Prostate gland (tissue), 2 donors: Measurements from ENCODE around the gene SERBP1.

Source experiments
- POLR2A ChIP-seq: fragments of 450-650 bp; IDR thresholded peaks from one replicate; pipeline ENCODE4 v1.6.1; 2016; ENCODE audit warnings: antibody characterized with exemption, mild to moderate bottlenecking
- TF ChIP-seq, protein P1 (sequence below), 4 experiments: fragments of 200-600 bp in 2 of 4; fragments of 450-650 bp in 2 of 4; sonication (generic) in 2 of 4; IDR thresholded peaks; 1 replicate in 3 of 4; 2 replicates in 1 of 4; pipeline ENCODE4 v1.5.1; 2016 to 2019; ENCODE audit warnings: antibody characterized with exemption in 4 of 4, mild to moderate bottlenecking in 2 of 4, moderate library complexity in 2 of 4

DNA sequence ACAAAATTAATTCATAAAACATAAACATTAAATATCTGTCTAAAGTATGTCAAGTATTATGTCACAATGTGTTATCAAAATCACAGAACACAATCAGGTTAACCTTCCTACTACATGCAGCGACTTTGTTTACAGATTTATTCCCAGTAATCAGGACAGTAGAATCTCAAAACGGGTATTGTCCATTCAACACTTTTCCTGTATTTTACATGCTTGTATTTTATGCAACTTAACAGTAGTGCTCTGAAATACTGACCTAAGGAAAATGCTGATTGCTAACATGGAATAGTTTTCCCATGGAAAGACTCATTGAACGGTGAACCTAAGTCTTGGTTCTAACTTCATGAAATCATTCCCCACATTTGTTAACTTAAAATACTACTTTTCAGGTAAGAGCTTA lies 2.3 kb downstream of the SERBP1 start:
- TF ChIP-seq, protein P1, sequence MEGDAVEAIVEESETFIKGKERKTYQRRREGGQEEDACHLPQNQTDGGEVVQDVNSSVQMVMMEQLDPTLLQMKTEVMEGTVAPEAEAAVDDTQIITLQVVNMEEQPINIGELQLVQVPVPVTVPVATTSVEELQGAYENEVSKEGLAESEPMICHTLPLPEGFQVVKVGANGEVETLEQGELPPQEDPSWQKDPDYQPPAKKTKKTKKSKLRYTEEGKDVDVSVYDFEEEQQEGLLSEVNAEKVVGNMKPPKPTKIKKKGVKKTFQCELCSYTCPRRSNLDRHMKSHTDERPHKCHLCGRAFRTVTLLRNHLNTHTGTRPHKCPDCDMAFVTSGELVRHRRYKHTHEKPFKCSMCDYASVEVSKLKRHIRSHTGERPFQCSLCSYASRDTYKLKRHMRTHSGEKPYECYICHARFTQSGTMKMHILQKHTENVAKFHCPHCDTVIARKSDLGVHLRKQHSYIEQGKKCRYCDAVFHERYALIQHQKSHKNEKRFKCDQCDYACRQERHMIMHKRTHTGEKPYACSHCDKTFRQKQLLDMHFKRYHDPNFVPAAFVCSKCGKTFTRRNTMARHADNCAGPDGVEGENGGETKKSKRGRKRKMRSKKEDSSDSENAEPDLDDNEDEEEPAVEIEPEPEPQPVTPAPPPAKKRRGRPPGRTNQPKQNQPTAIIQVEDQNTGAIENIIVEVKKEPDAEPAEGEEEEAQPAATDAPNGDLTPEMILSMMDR (IDR thresholded peaks at IDR 0.05), result no peak
- no peak for TF ChIP-seq POLR2A
